HL-60 (cell line): Measurements from ENCODE around the gene ARL5B.

ENCODE experiments used
- POLR2AphosphoS5 ChIP-seq: IDR thresholded peaks from 2 replicates; pipeline ENCODE4 v1.6.1; 2012; ENCODE audit warnings: low read depth
- SPI1 ChIP-seq: IDR thresholded peaks from 2 replicates; pipeline ENCODE4 v1.6.1; 2012; ENCODE audit warnings: low read depth, mild to moderate bottlenecking, borderline replicate concordance
- TF ChIP-seq, protein P1 (sequence below): IDR thresholded peaks from one replicate; pipeline ENCODE4 v1.5.1; 2011; ENCODE audit warnings: low read length, control low read depth, inconsistent platforms; ENCODE audit not compliant: insufficient read depth

DNA sequence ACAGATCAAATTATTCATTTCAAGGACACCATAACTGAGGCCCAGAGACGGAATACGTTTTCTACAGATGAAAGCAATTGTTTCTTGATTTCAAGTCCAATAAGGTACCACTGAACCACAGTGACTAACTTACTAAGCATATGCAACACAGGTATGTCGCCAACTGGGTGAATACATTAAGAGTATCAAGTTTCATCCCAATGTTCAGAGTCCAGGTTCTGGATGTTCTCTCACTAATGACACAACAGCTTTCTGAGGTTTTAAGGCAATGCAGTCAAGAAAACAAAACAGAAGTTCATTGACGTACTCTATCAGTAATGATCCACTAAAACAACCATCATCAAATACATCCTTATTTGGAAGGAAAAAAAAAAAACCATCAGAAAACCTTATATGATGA, 43.6 kb upstream of the ARL5B start:
- TF ChIP-seq, protein P1, sequence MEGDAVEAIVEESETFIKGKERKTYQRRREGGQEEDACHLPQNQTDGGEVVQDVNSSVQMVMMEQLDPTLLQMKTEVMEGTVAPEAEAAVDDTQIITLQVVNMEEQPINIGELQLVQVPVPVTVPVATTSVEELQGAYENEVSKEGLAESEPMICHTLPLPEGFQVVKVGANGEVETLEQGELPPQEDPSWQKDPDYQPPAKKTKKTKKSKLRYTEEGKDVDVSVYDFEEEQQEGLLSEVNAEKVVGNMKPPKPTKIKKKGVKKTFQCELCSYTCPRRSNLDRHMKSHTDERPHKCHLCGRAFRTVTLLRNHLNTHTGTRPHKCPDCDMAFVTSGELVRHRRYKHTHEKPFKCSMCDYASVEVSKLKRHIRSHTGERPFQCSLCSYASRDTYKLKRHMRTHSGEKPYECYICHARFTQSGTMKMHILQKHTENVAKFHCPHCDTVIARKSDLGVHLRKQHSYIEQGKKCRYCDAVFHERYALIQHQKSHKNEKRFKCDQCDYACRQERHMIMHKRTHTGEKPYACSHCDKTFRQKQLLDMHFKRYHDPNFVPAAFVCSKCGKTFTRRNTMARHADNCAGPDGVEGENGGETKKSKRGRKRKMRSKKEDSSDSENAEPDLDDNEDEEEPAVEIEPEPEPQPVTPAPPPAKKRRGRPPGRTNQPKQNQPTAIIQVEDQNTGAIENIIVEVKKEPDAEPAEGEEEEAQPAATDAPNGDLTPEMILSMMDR = no peak
- TF ChIP-seq POLR2AphosphoS5 (no peak), SPI1 (no peak)
